Psoas muscle (tissue), 8 donors: ENCODE measurements around the gene FGD5. TPM values are rescaled to one million over a fixed set of nuclear protein-coding genes. Genes with fewer than 3 reads are reported as not detected.

Experiments
- ATAC-seq, 4 donors: fragments of 200-7000 bp; cut with Tn5 transposase; one replicate each; pipeline ENCODE4 v1.9.1; 2020; ENCODE audit warnings: moderate library complexity in 3 of 4, mild to moderate bottlenecking in 2 of 4
- DNase-seq, 2 donors: peaks; one replicate each; pipeline ENCODE4 v3.0.0-alpha.2; 2020
- H3K27ac ChIP-seq: fragments of 200-600 bp; one replicate; pipeline ENCODE4 v1.8.0; 2022
- H3K27me3 ChIP-seq, 3 donors: fragments of 200-600 bp in 1 of 3; one replicate each; pipeline versions ENCODE4 v1.6.1 to v1.8.0; 2013 to 2022; ENCODE audit warnings: low read length in 2 of 3, mild to moderate bottlenecking in 2 of 3, moderate library complexity in 1 of 3; ENCODE audit not compliant: insufficient read depth in 3 of 3
- H3K36me3 ChIP-seq, 2 donors: fragments of 200-600 bp in 1 of 2; one replicate each; pipeline versions ENCODE4 v1.6.1 to v1.8.0; 2013 to 2022; ENCODE audit warnings: low read depth in 1 of 2, mild to moderate bottlenecking in 1 of 2, moderate library complexity in 1 of 2; ENCODE audit not compliant: insufficient read depth in 1 of 2
- H3K4me1 ChIP-seq: fragments of 200-600 bp; one replicate; pipeline ENCODE4 v1.8.0; 2022
- H3K4me3 ChIP-seq: fragments of 200-600 bp; one replicate; pipeline ENCODE4 v1.8.0; 2022; ENCODE audit warnings: mild to moderate bottlenecking
- H3K9me3 ChIP-seq: fragments of 200-600 bp; one replicate; pipeline ENCODE4 v1.8.0; 2022
- WGBS, 3 donors: extraction: QIAGEN DNeasy Blood & Tissue Kit; methylation state at CpG; one replicate each; pipeline versions ENCODE4 v1.1.6 to v1.1.7; 2013; 5-methylcytosine and 5-hydroxymethylcytosine counted together
- intact Hi-C, 2 donors: fragments of 100-400 bp; cut with DNase I; formaldehyde crosslinking; loops; one replicate each; pipeline versions ENCODE4 v1.11.0 to v1.14.2; 2022
- polyA plus RNA-seq, 3 donors: library from polyadenylated mRNA; stranded (reverse); fragments of 200-250 nt; gene quantifications; one replicate each; pipeline ENCODE4 v1.2.3, GENCODE V29; 2013
- total RNA-seq, 4 donors: library from RNA; stranded (reverse); fragmentation: NEBNext Ultra II Directional in 2 of 4; extraction: Animal tissue kit (Norgen Biotek cat#: 25700) in 2 of 4; gene quantifications; one replicate each; pipeline versions ENCODE4 v1.2.1 to v1.2.4, GENCODE V29; 2021 to 2023
- TF ChIP-seq, protein P1 (sequence below): fragments of 200-600 bp; IDR thresholded peaks from one replicate; pipeline ENCODE4 v1.8.0; 2022; ENCODE audit warnings: antibody characterized with exemption
- donor health status: healthy with polysubstance abuse.
- donor health status: DM: no; HTN: no; CAD: no; lungs with moderate emphysema.
- donor health status: Bipolar disorder and iron deficiency.
- donor health status: healthy.
- donor health status: DM: yes; HTN: yes; CAD: no.
- donor health status: DM: no; HTN: no; CAD: no.
- donor health status: DM: no; HTN: no; CAD: no.
- donor health status: DM: yes; HTN: yes; CAD: no.

FGD5 gene
- total and polyA plus RNA-seq, 7 donors = 3.6 to 14.6 (median 6.4) TPM

- Histone ChIP-seq H3K27ac (no peak overlapping the region), H3K9me3 (no peaks in the 10 kb centered on the region), H3K4me1 (peaks cover 7% of the 10 kb centered on the region), H3K36me3 (no peaks in the 10 kb centered on the region), H3K27me3 (no peaks in the 10 kb centered on the region), H3K4me3 (no peak overlapping the region)
- DNase-seq = no peak
- intact Hi-C loops = no loop called here
- WGBS, 3 donors = 22 to 35% (median 24%) methylated on average over 7 of the region's 7 CpGs
- ATAC-seq = peak in 3 of 4 donors; percentile 48 to 84 (median 59)
- TF ChIP-seq, protein P1, sequence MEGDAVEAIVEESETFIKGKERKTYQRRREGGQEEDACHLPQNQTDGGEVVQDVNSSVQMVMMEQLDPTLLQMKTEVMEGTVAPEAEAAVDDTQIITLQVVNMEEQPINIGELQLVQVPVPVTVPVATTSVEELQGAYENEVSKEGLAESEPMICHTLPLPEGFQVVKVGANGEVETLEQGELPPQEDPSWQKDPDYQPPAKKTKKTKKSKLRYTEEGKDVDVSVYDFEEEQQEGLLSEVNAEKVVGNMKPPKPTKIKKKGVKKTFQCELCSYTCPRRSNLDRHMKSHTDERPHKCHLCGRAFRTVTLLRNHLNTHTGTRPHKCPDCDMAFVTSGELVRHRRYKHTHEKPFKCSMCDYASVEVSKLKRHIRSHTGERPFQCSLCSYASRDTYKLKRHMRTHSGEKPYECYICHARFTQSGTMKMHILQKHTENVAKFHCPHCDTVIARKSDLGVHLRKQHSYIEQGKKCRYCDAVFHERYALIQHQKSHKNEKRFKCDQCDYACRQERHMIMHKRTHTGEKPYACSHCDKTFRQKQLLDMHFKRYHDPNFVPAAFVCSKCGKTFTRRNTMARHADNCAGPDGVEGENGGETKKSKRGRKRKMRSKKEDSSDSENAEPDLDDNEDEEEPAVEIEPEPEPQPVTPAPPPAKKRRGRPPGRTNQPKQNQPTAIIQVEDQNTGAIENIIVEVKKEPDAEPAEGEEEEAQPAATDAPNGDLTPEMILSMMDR = no peak
These were observed 70.4 kb downstream of the FGD5 start for GRCh38 chr3:14889205-14889604.

GRCh38 chr3:14889943-14890342 lies 71.2 kb downstream of the FGD5 start:
- no peak overlapping the region for H3K27ac ChIP-seq
- no peak overlapping the region for H3K4me3 ChIP-seq
- TF ChIP-seq, protein P1 = no peak
- no peaks in the 10 kb centered on the region for H3K36me3 ChIP-seq
- WGBS, 3 donors = 84 to 89% (median 89%) methylated on average over 8 of the region's 8 CpGs
- intact Hi-C loops = no loop called here
- DNase-seq (no peak), ATAC-seq (no peak)
- no peaks in the 10 kb centered on the region for H3K27me3 ChIP-seq
- H3K9me3 ChIP-seq = no peaks in the 10 kb centered on the region
- peaks cover 7% of the 10 kb centered on the region for H3K4me1 ChIP-seq

DNA sequence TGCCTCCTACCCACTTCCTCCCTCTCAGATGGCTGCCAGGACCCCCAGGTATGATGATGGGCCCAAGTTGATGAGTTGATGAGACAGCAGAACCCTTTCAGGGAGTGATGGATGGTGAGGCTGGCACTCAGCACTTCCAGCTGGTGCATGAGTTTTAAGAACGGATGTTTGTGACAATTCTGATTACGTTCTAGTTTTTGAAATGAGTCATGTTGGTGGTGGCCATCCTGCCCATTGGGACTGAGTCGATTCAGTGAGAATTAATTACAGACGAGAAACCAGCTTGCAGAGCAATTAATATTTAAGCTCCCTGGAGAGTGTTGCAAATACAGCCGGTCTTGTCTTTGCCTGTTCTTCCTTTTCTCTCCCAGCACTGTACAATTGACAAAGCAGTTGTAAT lies 71.7 kb downstream of the FGD5 start:
- no peak overlapping the region for H3K4me3 ChIP-seq
- H3K36me3 ChIP-seq = no peaks in the 10 kb centered on the region
- no peaks in the 10 kb centered on the region for H3K27me3 ChIP-seq
- TF ChIP-seq, protein P1 = no peak
- peaks cover 7% of the 10 kb centered on the region for H3K4me1 ChIP-seq
- no peak for ATAC-seq
- H3K27ac ChIP-seq = no peak overlapping the region
- intact Hi-C loops = no loop called here
- DNase-seq = no peak
- WGBS, 3 donors = 22 to 27% (median 26%) methylated on average over 5 of the region's 5 CpGs
- no peaks in the 10 kb centered on the region for H3K9me3 ChIP-seq

DNA sequence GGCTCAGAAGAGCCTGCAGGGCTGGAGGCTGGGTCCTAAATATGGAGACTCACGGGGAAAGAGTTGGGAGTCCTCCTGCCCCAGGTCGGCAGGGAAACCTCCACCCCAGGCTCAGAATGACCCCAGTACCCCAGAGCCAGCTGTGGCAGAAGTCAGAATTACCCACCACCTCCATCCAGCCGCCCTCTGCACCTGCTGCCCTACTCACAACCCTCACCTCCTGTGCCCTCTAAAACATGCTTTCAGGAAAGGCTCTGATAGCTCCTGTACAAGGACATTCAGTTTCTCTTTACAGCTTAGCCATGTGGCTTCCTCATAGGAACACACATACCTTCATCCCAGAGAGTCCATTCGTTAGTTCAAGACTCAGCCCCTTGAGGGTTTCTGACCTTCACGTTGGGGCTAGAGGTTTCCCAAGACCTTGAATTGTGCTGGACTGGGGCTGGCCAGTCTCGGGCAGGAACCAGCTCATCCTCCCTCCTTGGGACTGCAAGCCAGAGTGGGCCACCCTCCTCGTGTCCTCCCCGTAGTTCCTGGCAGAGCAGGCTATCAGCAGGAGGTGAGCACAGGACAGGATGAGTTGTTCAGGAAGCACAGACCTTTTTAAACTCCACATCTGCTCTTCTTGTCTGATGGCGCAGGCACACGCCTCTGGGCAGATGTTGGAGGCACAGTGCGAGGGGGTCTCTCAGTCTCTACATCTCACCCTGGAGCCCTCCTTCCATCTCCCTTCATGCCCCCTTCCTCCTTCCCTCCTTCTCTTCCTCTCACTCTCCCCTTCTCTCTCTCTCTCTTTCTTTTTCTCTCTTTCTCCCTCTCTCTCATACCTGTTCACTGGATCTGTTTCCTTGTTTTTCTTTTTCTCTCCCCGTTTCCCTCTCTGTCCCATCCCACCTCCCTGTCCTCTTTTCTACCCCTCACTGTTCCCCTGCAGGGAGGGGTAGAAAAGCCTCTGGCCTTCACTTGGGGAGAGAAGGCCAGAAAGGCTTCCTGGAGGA lies 72.7 kb downstream of the FGD5 start:
- DNase-seq (no peak), ATAC-seq (no peak)
- Histone ChIP-seq H3K4me1 (peaks cover 7% of the 10 kb centered on the region), H3K27me3 (no peaks in the 10 kb centered on the region), H3K4me3 (no peak overlapping the region), H3K36me3 (no peaks in the 10 kb centered on the region), H3K9me3 (no peaks in the 10 kb centered on the region), H3K27ac (no peak overlapping the region)
- TF ChIP-seq, protein P1 = no peak
- intact Hi-C loops = no loop called here
- WGBS, 3 donors = 57 to 61% (median 60%) methylated on average over 12 of the region's 12 CpGs
